Right forelimb (tissue), 1 donor: Measurements from ENCODE around the gene E2F4.

Experiments used
- DNase-seq: peaks from one replicate; pipeline ENCODE4 v3.0.0-alpha.2; 2018

E2F4 gene

GRCh38 chr16:67192781-67193361 lies 916 bp downstream of the E2F4 start:
- DNase-seq: no peak

GRCh38 chr16:67193536-67193935 lies 1.6 kb downstream of the E2F4 start:
- DNase-seq: no peak

DNA sequence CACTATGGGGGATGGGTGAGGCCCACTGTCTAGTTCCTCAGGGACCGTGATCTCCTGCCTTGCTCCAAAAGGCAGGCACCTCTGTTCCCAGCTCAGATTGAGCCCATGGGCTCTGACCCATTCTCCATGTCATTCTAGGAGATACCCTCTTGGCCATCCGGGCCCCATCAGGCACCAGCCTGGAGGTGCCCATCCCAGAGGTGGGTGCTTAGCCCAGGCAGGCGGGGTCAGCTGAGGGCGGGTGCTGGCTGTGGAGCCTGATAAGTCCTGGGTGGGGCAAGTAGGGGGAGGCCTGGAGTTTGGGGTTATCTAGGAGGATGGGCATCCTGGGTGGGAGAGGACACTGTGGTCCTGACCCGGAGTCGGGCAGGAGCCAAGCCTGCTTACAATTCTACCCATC lies 2.3 kb downstream of the E2F4 start:
- no peak for DNase-seq

- no peak for DNase-seq
These were observed 3.7 kb downstream of the E2F4 start for GRCh38 chr16:67195676-67196075.

DNA sequence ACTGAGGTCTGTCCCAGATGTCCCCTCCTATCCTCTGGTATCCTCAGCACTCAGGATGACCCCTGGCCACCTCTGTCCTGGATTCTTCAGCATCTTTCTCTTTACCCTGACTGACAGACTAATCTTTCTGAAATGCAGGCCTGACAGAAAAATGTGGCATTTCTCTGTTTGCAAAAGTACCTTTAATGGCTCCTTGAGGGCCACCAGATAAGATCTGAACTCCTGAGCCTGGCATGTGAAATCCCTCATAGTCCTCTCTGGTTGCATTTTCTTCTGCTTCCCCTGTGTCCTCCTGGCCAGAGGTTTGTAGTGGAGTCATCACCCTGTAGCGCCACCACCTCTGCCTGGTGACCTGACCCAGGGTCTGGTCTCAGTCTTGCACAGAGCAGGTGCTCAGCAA lies 4.9 kb downstream of the E2F4 start:
- DNase-seq: no peak

GRCh38 chr16:67197704-67198103 lies 5.7 kb downstream of the E2F4 start:
- no peak for DNase-seq

DNA sequence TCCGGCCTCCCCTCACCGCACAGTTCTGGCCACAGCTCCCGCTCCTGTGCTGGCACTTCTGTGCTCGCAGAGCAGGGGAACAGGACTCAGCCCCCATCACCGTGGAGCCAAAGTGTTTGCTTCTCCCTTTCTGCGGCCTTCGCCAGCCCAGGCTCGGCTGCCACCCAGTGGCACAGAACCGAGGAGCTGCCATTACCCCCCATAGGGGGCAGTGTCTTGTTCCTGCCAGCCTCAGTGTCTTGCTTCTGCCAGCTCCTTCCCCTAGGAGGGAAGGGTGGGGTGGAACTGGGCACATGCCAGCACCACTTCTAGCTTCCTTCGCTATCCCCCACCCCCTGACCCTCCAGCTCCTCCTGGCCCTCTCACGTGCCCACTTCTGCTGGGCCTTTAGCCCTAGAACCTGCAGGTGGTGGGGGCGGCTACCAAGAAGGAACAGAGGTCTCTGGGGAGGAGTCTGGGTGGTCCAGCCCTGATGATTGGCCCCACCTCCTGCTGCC lies 6.3 kb downstream of the E2F4 start:
- DNase-seq: no peak

DNA sequence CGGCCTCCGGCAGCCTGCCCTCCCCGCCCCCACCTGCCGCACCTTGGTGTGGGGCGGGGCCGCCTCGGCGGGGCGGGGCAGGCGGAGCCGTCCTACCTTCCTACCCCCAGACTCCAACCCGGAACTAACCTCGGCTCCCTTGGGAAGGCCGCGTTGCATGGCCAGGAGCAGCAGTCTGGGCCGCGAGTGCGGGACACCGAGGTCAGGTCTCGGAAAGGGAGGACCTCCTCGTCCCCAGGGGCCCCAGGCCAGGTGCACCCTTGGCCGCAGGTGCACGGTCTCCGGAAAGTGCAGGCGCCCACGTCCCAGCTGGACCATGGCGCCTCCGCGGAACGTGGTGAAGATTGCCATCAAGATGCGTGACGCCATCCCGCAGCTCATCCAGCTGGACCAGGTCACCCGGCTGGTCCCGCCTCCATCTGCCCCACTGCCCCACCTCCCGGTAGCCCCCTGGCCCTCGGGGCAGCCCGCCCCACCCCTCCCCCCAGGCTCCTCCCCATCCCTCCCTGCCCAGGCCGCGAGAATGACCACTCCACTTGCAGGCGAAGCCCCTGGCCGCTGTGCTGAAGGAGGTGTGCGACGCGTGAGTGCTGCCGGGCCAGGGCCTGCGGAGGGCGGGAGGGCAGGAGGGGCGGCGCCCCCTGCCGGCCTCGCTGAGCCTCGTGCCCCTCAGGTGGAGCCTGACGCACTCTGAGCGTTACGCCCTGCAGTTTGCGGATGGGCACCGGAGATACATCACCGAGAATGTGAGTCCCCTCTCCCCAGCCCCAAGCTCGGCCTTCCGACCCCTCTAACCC lies 7.3 kb downstream of the E2F4 start, which contains the start of gene ELMO3:
Gene ELMO3 (plus strand): TSS at position 121 of the 797 bp plus-strand sequence. CDS start 196 bp downstream, at position 317.
- DNase-seq: no peak

DNA sequence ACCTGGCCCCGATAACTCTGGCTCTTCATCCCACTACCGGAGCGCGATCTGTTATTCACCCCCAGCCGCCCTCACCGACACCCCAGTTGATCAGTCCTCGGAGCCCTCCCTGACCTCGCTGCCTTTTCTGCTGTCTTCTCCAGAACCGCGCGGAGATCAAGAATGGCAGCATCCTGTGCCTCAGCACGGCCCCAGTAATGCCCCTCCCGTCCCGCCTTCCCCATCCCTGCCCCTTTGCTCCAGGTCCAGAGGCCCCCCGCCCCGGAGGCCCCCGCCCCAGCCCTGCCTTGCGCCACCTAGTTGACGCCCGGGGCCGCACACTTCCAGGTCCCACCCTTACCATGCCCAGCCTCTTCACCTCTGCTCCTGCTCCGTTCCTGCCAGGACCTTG lies 7.8 kb downstream of the E2F4 start:
- DNase-seq: no peak

DNA sequence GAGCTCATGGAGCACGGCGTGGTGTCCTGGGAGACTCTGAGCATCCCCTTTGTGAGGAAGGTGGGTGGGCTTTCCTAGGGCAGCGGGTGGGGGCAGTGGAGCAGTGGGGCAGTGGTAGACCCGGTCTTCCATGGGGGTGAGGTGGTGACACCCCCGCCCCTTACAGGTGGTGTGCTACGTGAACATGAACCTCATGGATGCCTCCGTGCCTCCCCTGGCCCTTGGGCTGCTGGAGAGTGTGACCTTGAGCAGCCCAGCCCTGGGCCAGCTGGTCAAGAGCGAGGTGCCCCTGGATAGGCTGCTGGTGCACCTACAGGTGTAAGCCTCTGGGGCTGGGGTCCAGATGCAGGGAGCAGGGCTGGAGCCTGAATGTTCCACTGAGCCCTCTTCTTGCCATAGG lies 8.5 kb downstream of the E2F4 start:
- DNase-seq: no peak

DNA sequence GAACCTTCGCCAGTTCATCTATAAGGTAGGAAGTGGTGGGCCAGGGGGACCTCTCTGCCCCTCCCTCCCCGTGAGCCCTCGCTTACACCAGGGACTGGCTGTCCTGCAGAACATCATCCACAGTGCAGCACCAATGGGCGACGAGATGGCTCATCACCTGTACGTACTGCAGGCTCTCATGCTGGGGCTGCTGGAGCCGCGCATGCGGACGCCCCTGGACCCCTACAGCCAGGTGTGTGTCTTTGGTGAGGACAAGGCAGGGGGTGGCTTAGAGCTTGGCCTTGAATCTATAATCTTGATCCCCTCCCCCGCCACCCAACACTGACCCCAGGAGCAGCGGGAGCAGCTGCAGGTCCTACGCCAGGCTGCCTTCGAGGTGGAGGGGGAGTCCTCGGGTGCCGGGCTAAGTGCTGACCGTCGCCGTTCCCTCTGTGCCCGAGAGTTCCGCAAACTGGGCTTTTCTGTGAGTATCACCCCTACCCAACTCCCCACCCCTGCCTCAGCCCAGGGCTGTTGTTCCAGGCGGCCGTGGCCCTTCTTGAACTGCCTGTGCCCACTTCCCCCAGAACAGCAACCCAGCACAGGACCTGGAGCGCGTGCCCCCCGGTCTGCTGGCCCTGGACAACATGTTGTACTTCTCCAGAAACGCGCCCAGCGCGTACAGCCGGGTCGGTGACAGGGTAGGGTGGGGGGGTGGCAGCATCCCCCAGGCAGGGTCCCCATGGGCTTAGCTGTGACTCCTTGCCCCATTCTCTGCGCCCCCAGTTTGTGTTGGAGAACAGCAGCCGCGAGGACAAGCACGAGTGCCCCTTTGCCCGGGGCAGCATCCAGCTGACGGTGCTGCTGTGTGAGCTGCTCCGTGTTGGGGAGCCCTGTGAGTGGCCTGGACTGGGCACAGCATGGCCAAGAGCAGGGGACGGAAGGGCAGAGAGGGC lies 9.7 kb downstream of the E2F4 start:
- no peak for DNase-seq

- DNase-seq: no peak
These were observed 10.5 kb downstream of the E2F4 start for GRCh38 chr16:67202426-67202825.

DNA sequence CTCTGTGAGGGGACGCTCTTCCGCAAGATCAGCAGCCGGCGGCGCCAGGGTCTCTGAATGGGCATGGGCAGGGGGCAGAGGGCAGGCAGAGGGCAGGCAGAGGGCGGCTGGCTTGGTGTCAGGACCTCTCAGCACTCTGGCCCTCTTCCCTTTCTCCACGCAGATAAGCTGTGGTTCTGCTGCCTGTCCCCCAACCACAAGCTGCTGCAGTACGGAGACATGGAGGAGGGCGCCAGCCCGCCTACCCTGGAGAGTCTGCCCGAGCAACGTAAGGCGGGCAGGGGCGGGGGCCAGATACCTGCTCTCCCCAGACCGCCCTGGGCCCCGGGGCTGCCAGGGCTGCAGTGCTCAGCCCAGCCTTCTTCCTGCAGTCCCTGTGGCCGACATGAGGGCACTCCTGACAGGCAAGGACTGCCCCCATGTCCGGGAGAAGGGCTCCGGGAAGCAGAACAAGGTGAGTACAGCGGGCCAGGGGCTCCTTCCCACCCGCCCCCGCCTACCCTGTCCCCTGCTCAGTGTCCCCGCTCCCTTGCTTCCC lies 11.1 kb downstream of the E2F4 start:
- DNase-seq: no peak

- no peak for DNase-seq
These were observed 12.1 kb downstream of the E2F4 start for GRCh38 chr16:67204076-67204475.

GRCh38 chr16:67206129-67206837 lies 14.3 kb downstream of the E2F4 start:
- no peak for DNase-seq

- DNase-seq: no peak
These were observed 14.9 kb downstream of the E2F4 start for GRCh38 chr16:67206838-67207248.

- DNase-seq: no peak
These were observed 15.5 kb downstream of the E2F4 start for GRCh38 chr16:67207249-67208091.

GRCh38 chr16:67208154-67208896 lies 16.4 kb downstream of the E2F4 start:
- DNase-seq: no peak

DNA sequence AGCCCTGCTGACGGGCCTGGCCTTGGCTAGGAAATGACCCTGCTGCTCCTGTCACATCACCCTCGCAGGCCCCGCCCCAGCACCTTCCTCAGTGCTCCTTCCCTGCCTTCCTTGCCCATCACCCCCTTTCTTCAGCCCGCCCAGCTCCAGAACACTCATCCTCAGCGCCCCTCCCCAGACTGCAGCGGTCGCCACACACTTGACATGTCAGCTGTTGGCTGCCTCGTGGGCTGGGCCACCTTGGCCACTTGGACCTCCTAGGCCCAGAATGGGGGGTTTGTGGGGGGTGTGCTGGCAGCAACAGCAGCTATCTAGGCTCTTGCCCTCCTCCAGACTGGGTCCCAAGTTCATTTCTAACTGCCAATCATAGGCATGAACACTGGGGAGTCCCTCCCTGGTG lies 17.6 kb downstream of the E2F4 start:
- DNase-seq: no peak

DNA sequence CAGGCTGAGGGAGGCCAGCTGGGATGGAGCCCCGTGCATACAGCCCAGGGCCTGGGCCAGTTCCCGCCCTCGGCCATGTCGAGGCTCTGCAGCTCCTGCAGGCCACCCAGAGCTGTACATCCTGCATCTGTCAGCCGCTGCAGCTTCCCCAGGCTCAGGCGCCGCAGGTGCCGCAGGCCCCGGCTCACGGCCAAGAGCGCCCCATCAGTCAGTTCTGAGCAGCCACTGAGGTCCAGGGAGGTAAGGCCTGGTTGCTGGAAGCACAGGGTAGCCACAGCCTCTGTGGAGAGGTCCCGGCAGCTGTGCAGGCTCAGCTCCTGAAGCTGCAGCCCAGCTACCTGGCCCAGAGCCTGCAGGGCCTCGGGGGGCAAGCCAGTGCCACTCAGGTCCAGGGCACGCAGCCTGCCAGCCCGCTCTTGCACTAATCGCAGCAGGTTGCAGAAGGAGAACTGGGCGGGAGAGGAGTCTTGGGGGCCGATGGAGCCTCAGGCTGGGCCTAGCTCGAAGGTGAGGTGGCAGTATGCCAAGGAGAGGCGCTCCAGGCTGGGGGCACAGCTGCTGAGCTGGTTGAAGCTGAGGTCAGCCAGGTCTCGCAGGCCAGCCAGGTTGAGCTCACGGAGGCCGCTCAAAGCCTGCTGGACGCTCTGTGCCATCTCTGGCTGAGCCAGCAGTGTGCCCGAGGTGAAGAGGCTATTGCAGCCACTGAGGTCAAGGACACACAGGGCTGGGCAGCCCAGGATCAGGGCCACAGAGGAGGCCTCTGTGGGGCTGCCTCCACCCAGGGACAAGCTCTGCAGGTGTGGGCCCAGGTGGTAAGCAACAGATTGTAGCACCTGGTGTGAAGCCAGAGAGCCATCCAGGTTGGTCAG lies 18.3 kb downstream of the E2F4 start:
- no peak for DNase-seq
